ENCODE data around the gene CES4A. TPM values are rescaled to one million over a fixed set of nuclear protein-coding genes. Genes with fewer than 3 reads are reported as not detected.
"Not testable (repeated sequence)": the region's sequence is repeated elsewhere in the genome, so short reads cannot be mapped to it uniquely, and the experiment has no call there.

The CES4A gene
- total RNA-seq, 1 donor from 2014 or later: 0.19 TPM

DNA sequence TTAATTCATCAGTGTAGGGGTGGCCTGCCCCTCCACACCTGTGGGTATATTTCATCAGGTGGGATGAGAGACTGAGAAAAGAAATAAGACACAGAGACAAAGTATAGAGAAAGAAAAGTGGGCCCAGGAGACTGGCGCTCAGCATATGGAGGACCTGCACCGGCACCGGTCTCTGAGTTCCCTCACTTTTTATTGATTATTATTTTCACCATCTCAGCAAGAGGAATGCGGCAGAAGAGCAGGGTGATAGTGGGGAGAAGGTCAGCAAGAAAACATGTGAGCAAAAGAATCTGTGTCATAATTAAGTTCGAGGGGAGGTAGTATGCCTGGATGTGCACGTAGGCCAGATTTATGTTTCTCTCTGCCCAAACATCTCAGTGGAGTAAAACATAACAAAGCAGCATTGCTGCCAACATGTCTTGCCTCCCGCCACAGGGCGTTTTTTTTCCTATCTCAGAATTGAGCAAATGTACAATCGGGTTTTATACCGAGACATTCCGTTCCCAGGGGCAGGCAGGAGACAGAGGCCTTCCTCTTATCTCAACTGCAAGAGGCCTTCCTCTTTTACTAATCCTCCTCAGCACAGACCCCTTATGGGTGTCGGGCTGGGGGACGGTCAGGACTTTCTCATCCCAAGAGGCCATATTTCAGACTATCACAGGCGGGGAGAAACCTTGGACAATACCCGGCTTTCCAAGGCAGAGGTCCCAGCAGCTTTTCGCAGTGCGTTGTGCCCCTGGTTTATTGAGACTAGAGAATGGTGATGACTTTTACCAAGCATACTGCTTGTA lies 32.8 kb upstream of the CES4A start:
- DNase-seq (ENCODE audit: low read depth): not testable (repeated sequence)

GRCh38 chr16:66956154-66956457 lies 32.3 kb upstream of the CES4A start:
- DNase-seq (ENCODE audit: low read depth): not testable (repeated sequence)

- DNase-seq (ENCODE audit: low read depth): no peak
Observed at GRCh38 chr16:66958857-66959703, 29.3 kb upstream of the CES4A start.

DNA sequence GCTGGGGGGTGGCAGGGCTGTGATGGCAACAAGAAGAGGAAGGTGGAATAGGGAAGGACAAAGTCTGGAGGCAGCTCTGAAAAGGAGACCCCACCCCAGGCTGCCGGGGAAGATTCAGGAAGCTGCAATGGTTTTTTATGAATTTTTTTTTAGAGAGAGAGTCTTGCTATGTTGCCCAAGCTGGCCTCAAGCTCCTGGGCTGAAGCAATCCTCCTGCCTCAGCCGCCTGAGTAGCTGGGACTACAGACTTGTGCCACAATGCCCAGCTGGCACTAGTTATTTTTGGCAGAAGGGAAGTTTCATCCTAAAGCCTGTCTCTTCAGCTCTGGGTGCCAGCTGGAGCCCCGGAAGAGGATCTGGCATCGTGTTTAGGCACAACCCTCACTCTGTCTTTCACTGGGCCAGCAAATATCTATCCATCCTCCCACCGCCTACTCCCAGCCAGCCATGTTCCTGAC lies 28.7 kb upstream of the CES4A start:
- DNase-seq (ENCODE audit: low read depth): peak; percentile 29

DNA sequence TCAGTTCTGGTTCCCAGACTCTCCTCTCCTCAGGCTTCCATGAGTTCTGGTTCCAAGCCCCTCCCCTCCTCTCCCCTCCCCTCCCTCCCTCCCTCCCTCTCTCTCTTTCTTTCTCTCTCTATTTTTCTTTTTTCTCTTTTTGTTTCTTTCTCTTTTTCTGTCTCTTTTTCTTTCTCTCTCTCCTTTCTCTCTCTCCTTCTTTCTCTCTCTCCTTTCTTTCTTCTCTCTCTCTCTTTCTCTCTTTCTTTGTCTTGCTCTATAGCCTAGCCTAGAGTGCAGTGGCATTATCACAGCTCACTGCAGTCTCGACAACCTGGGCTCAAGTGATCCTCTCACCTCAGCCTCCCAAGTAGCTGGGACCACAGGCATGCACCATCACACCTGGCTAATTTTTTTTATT lies 28.1 kb upstream of the CES4A start:
- DNase-seq (ENCODE audit: low read depth): no peak

GRCh38 chr16:66961065-66961744 lies 27.2 kb upstream of the CES4A start, which contains the start of gene CES3:
CES3 (plus strand) TSS chr16:66961266; CDS start chr16:66961308, 42 bp downstream.
- peak; percentile 57 for DNase-seq (ENCODE audit: low read depth)

DNA sequence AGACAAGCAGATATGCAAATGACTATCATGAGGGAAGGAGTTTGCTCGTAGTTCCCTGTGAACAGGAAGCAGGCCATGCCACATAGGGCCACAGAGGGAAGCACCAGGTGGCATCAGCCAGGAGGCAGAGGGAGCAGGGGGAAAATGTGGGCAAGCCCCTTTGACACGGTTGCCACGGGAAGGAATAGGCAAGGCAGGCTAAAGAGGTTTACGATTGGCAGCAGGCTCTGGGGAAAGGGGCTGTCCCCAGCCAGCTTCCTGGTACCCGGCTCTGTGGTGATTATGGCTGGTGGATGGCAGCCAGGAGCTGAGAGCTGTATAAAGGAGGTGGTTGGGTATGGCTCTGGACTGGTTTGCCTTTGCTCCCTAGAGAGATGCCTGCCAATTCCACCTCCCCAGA lies 26.5 kb upstream of the CES4A start:
- DNase-seq (ENCODE audit: low read depth): no peak

- no peak for DNase-seq (ENCODE audit: low read depth)
Observed at GRCh38 chr16:66964049-66964448, 24.3 kb upstream of the CES4A start.

- no peak for DNase-seq (ENCODE audit: low read depth)
Observed at GRCh38 chr16:66968847-66969246, 19.5 kb upstream of the CES4A start.

DNA sequence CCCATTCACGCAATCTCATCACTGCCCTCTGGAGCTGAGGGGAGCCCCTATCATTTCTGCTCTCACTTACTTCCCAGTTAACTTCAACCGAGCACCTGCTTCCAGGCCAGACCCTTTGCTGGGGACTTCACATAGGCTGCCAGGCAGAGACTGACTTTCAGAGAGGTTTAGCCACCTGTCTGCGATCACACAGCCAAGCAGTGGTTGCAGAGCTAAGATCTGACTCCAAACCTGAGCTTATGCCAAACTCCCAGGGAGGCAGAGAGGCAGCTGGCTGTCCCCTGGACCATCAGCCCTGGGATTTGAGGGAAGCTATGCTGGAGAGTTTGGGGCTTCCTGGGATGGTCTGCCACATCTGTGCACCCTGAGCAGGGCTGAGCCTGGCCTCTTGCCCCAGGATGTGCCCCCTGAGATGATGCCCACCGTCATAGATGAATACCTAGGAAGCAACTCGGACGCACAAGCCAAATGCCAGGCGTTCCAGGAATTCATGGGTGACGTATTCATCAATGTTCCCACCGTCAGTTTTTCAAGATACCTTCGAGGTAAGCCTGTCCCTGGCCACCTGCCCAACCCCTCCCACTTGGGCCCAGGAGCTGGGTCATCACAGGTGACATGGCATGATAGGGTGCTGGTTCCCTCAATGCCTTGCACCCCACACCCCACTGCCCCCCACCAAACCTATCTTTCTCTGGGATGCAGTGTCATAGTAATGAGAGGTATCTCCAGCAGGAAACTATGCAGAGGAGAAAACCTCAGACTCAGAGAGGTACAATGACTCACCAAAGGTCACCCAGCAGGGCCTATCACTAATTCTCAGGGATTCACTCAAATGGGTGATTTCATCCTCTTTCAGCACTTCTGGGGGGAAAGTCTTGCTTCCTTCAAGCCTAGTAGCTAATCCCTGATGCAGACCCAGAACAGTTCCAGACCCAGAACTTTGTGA lies 17.3 kb upstream of the CES4A start:
- no peak for DNase-seq (ENCODE audit: low read depth)

- no peak for DNase-seq (ENCODE audit: low read depth)
Observed at GRCh38 chr16:66972983-66973382, 15.4 kb upstream of the CES4A start.

GRCh38 chr16:66973716-66974115 lies 14.7 kb upstream of the CES4A start:
- DNase-seq (ENCODE audit: low read depth): no peak

DNA sequence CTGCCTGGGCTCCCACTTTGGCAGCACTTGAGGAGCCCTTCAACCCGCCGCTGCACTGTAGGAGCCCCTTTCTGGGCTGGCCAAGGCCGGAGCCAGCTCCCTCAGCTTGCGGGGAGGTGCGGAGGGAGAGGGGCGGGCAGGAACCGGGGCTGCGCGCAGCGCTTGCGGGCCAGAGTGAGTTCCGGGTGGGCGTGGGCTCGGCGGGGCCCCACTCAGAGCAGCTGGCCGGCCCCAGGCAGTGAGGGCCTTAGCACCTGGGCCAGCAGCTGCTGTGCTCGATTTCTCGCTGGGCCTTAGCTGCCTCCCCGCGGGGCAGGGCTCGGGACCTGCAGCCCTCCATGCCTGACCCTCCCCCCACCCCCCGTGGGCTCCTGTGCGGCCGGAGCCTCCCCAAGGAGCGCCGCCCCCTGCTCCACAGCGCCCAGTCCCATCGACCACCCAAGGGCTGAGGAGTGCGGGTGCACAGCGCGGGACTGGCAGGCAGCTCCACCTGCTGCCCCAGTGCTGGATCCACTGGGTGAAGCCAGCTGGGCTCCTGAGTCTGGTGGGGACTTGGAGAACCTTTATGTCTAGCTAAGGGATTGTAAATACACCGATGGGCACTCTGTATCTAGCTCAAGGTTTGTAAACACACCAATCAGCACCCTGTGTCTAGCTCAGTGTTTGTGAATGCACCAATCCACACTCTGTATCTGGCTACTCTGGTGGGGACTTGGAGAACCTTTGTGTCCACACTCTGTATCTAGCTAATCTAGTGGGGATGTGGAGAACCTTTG lies 14.0 kb upstream of the CES4A start:
- DNase-seq (ENCODE audit: low read depth): not testable (repeated sequence)

DNA sequence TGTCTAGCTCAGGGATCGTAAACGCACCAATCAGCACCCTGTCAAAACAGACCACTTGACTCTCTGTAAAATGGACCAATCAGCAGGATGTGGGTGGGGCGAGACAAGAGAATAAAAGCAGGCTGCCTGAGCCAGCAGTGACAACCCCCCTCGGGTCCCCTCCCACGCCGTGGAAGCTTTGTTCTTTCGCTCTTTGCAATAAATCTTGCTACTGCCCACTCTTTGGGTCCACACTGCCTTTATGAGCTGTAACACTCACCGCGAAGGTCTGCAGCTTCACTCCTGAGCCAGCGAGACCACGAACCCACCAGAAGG lies 13.5 kb upstream of the CES4A start:
- DNase-seq (ENCODE audit: low read depth): not testable (repeated sequence)

DNA sequence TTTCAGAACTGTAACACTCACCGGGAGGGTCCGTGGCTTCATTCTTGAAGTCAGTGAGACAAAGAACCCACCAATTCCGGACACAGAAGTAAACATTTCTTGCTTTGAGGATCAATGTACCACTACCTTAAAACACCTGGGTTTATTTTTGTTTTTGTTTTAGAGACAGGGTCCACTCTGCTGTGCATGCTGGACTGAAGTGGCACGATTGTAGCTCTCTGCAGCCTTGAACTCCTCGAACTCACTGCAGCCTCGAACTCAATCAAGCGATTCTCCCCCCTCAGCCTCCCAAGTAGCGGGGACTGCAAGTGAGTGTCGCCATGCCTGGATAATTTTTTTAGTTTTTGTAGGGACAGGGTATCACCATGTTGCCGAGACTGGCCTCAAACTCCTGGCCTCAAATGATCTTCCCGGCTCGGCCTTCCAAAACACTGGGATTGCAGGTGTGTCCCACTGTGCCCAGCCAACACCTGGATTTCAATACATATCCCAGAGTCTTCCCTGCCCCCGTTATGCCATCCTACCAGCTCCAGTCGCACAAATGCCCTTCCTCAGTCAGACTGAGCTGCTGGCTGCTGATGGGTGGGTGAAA lies 13.0 kb upstream of the CES4A start:
- no peak for DNase-seq (ENCODE audit: low read depth)

- no peak for DNase-seq (ENCODE audit: low read depth)
Observed at GRCh38 chr16:66976746-66977145, 11.6 kb upstream of the CES4A start.

DNA sequence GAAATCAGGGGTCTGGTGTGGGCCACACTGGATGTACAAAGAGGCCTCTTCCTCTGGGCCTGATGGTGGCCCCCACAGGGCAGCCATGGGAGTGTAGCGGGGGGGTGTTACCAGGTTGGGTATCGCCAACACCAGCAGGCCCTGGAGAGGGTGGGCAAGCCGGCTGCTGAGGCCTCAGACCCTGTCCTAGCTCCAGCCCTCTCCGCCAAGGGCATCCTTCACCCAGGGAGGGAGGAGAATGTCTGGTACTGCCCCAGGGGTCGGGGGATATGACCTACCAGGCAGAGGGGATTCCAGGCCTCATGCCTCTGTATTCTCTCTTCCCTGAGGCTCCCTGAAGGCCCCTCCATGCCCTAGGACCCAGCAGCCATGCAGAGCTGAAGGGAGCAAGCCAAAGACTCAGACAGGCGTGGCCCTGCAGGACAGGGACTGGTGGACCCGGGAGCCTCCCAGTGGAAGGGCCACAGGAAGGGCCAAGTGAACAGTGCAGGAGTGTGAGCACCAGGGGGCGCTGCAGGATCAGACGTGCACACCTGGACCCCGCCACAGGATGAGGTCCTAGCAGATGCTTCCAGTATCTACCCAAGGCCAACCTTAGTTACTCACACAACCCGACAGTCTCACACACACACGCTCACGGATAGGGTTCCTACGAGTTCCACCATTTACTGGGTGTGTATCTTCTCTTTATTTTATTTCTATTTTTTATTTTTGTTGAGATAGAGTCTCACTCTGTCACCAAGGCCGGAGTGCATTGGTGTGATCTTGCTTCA lies 10.9 kb upstream of the CES4A start:
- DNase-seq (ENCODE audit: low read depth): peak; percentile 82

DNA sequence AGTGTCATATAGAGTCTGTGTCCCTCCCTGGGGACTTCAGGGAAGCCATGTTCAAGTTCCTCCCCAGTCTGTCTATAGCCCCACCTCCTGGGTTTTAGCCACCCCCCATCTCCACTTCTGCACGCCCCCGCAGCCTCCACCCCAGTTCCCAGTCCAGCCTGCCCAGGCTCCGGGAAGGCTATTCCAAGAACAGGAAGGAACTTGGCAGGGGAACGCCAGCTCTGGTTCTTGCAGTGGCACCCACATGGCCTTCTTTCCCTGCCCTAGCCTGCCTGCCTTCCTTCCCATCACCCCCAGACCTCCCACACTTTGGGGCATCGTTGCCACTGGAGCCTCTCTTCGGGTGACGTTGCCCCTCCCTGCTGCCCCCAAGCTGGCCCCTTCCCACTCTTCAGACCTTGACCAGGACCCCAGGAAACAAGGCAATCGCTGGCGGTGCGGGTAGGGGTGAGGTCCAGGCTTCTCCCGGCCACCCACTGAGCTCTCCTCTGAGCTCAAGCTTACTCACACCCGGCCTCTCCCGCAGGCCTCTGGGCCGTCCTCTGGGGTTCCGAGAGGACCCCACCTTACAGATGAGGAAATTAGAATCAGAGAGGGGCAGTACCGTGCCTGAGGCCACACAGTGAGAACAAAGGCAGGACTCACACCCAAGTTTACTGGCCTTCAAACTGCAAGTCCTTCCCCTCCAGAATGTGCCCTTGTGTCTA lies 9.2 kb upstream of the CES4A start:
- DNase-seq (ENCODE audit: low read depth): no peak

All from myocyte (in vitro differentiated cells).